ENCODE results near the gene LSM4. TPM values are rescaled to one million over a fixed set of nuclear protein-coding genes. Genes with fewer than 3 reads are reported as not detected.

The LSM4 gene
- total RNA-seq, 6 donors from 2014 or later = 39.8 to 147 (median 107) TPM

DNA sequence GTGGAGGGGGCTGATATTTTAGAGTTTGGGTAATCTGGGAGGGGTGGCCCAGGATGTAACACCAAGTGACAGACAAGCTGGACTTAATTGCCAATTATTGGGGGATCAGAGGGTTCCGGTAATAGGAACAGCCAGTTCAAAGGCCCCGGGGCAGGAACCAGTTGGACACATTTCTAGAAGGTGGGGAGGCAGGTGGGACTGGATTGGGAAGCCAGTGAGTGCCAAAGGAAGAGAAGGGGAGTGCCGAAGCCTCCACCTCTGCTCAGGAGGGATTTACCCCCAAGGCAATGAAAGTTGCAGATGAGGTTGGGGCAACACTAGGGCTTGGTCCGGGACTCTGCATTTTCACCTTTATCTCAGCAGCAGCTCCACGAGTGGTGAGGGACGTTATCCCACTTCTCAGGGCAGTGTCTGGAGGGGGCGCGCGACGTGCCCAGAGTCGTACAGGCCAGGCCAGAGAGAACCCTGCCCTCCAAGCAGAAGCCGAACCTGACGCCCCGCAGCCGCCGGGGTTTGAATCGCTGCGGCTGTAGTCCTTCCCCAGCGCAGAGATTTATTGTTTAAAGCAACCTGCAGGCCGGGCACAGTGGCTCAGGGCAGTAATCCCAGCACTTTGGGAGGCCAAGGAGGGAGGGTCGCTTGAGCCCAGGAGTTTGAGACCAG, 35.8 kb downstream of the LSM4 start:
- no peak overlapping the region for H3K4me3 ChIP-seq
- ATAC-seq (ENCODE audit: low FRiP score in 2 of 2) = no peak
- no peak for DNase-seq
- H3K27me3 ChIP-seq = no peaks in the 10 kb centered on the region
- H3K4me1 ChIP-seq = peaks cover 25 to 38% (median 34%) of the 10 kb centered on the region in 4 donors
- H3K9me3 ChIP-seq = no peaks in the 10 kb centered on the region
- H3K27ac ChIP-seq = peak overlapping the region in 1 of 4 donors; percentile 71
- 72 to 86% methylated on average over 12 to 20 of the region's 21 CpGs for WGBS, 2 donors
- TF ChIP-seq POLR2AphosphoS5 (IDR thresholded peaks at IDR 0.05) (no peak), EP300 (IDR thresholded peaks at IDR 0.05) (no peak), POLR2A (IDR thresholded peaks at IDR 0.05) (no peak)
- TF ChIP-seq, protein P1, sequence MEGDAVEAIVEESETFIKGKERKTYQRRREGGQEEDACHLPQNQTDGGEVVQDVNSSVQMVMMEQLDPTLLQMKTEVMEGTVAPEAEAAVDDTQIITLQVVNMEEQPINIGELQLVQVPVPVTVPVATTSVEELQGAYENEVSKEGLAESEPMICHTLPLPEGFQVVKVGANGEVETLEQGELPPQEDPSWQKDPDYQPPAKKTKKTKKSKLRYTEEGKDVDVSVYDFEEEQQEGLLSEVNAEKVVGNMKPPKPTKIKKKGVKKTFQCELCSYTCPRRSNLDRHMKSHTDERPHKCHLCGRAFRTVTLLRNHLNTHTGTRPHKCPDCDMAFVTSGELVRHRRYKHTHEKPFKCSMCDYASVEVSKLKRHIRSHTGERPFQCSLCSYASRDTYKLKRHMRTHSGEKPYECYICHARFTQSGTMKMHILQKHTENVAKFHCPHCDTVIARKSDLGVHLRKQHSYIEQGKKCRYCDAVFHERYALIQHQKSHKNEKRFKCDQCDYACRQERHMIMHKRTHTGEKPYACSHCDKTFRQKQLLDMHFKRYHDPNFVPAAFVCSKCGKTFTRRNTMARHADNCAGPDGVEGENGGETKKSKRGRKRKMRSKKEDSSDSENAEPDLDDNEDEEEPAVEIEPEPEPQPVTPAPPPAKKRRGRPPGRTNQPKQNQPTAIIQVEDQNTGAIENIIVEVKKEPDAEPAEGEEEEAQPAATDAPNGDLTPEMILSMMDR (IDR thresholded peaks at IDR 0.05) = no peak
- H3K36me3 ChIP-seq = no peaks in the 10 kb centered on the region

DNA sequence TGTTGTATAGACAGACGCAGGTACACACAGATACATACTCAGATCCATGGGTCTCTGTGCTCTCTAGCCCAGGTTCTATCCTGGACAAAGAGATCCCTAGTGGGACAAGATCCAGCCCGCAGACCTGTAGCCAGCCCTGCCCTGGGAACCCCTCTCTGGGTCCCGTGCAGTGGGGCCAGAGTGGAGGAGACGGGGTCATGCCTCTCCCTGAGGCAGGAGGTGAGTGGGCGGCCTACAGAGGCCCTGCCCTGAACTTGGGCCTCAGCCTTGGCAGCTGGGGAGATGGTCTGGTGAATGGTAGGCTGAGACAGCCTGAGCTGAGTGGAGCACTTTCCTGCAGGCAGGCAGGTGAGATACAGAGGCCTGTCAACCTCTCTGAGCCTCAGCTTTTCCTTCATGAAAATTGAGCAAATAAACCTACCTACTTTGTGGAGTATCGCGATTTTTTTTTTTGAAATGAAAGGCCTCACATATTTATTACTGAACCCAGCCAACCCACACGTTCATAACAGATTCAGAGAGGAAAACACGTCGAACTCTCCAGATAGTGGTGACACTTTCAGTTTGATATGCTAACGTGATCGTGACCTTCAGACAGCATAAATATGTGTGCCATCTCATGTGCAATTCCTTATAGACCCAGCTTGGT, 38.0 kb downstream of the LSM4 start:
- Histone ChIP-seq H3K27me3 (no peaks in the 10 kb centered on the region), H3K27ac (peak overlapping the region; percentile 25 to 65 (median 46)), H3K4me1 (peaks cover 13 to 23% (median 21%) of the 10 kb centered on the region in 4 donors), H3K4me3 (no peak overlapping the region), H3K9me3 (no peaks in the 10 kb centered on the region), H3K36me3 (peaks cover 0 to 3% (median 0%) of the 10 kb centered on the region in 4 donors)
- no peak for ATAC-seq (ENCODE audit: low FRiP score in 2 of 2)
- DNase-seq = peak in 1 of 2 donors; percentile 19
- 59 to 77% methylated on average over 9 to 12 of the region's 12 CpGs for WGBS, 2 donors
- TF ChIP-seq POLR2A (IDR thresholded peaks at IDR 0.05) = no peak
- TF ChIP-seq, protein P1 (IDR thresholded peaks at IDR 0.05) = no peak
- no peak for TF ChIP-seq EP300 (IDR thresholded peaks at IDR 0.05)
- TF ChIP-seq POLR2AphosphoS5 (IDR thresholded peaks at IDR 0.05) = no peak

DNA sequence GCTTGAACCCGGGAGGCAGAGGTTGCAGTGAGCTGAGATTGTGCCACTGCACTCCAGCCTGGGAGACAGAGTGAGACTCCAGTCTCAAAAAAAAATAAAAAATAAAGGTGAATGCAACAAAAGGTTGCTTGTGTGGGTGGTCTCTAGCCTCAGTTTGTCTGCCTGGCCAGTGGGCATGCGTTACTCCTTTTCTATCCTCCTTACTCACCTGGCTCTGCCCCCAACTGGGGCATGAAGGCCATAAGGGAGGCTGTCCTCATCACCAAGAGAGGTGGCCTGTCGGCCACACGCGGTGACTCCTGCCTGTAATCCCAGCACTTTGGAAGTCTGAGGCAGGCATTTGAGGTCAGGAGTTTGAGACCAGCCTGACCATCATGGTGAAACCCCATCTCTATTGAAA, 39.5 kb downstream of the LSM4 start:
- no peaks in the 10 kb centered on the region for H3K27me3 ChIP-seq
- H3K9me3 ChIP-seq = no peaks in the 10 kb centered on the region
- TF ChIP-seq, protein P1 (IDR thresholded peaks at IDR 0.05) = no peak
- TF ChIP-seq POLR2AphosphoS5 (IDR thresholded peaks at IDR 0.05) (no peak), POLR2A (IDR thresholded peaks at IDR 0.05) (no peak), EP300 (IDR thresholded peaks at IDR 0.05) (no peak)
- ATAC-seq (ENCODE audit: low FRiP score in 2 of 2) = no peak
- peaks cover 22 to 30% (median 28%) of the 10 kb centered on the region in 4 donors for H3K4me1 ChIP-seq
- H3K27ac ChIP-seq = peak overlapping the region; percentile 99 to 100 (median 100)
- 71 to 98% methylated on average over 5 of the region's 5 CpGs for WGBS, 2 donors
- H3K4me3 ChIP-seq = no peak overlapping the region
- H3K36me3 ChIP-seq = peaks cover under 1 to 13% (median 7%) of the 10 kb centered on the region in 4 donors
- DNase-seq = no peak

DNA sequence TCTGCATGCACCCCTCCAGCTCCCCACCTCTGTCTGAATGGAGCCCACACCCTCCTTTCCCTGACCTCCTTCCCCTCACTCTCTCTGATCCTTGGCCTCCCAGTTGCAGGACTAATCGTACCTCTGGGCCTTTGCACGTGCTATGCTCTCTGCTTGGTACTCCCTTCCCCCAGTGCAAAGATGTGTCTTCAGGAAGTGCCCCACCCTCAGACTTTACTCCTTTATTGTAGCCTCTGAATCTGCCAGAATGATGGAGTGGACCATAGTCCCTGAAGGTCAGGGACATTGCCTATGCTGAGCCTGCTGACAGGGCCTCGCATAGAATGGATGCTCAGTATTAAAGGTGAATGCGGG, 40.1 kb downstream of the LSM4 start:
- Histone ChIP-seq H3K4me1 (peaks cover 28 to 32% (median 29%) of the 10 kb centered on the region in 4 donors), H3K36me3 (peaks cover 3 to 18% (median 11%) of the 10 kb centered on the region in 4 donors), H3K4me3 (peak overlapping the region in 3 of 4 donors; percentile 52 to 63 (median 56)), H3K27ac (peak overlapping the region; percentile 99 to 100 (median 100)), H3K9me3 (no peaks in the 10 kb centered on the region), H3K27me3 (no peaks in the 10 kb centered on the region)
- no peak for TF ChIP-seq POLR2A (IDR thresholded peaks at IDR 0.05)
- peak in 1 of 4 donors; percentile 17 for TF ChIP-seq EP300 (IDR thresholded peaks at IDR 0.05)
- TF ChIP-seq, protein P1 (IDR thresholded peaks at IDR 0.05) = no peak
- peak; percentile 10 to 32 for TF ChIP-seq POLR2AphosphoS5 (IDR thresholded peaks at IDR 0.05)
- ATAC-seq (ENCODE audit: low FRiP score in 2 of 2) (no peak), DNase-seq (no peak)
- 42 to 53% methylated on average over 4 of the region's 4 CpGs for WGBS, 2 donors
